Measurements from ENCODE around the gene SGCD.

SGCD gene

DNA sequence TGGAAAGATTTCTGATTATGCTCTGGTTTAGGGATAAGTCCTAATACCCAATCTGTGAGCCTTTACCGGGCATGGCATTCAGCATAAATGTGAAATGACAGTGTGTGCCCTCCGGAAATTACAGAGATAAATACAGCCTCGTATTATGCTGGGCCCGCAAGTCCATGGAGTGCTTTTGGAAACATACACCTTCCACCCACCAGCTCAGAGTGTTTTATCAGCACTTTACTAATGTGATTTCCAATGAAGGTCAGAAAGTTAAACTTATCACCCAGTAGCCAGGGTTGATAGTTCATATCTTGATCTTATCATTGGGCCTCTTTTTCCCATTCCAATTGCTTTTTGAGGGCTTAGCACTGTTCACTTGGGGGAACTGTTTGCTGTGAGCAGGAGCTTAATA, 94.8 kb downstream of the SGCD start:
- TF ChIP-seq, protein P1, sequence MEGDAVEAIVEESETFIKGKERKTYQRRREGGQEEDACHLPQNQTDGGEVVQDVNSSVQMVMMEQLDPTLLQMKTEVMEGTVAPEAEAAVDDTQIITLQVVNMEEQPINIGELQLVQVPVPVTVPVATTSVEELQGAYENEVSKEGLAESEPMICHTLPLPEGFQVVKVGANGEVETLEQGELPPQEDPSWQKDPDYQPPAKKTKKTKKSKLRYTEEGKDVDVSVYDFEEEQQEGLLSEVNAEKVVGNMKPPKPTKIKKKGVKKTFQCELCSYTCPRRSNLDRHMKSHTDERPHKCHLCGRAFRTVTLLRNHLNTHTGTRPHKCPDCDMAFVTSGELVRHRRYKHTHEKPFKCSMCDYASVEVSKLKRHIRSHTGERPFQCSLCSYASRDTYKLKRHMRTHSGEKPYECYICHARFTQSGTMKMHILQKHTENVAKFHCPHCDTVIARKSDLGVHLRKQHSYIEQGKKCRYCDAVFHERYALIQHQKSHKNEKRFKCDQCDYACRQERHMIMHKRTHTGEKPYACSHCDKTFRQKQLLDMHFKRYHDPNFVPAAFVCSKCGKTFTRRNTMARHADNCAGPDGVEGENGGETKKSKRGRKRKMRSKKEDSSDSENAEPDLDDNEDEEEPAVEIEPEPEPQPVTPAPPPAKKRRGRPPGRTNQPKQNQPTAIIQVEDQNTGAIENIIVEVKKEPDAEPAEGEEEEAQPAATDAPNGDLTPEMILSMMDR (IDR thresholded peaks at IDR 0.05; ENCODE audit: insufficient read depth, low read length, missing control alignments), result no peak
- ChIA-PET CTCF (no interaction called here), POLR2A (no interaction called here)
- DNase-seq (ENCODE audit: low read depth, low spot score), result no peak
- no peak overlapping the region for H3K4me3 ChIP-seq (ENCODE audit: low read depth, low read length)

DNA sequence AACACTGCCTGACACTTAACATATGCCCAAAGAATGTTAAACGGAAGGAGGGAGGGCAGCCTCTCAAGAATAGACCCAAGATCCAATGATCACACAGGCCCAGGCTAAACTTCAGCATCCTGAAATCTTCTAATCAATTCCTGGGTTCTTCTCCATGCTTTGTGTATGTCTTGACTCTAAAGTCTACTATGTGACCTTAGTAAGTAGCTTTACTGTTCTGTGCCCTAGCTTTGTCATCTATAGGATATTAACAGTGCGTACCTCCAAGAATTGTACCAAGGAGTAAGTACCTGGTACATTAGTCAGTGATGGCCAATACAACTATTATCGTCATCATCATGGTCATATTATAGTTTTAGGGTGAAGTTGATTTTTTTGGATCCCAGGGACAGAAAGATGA, 96.6 kb downstream of the SGCD start:
- ChIA-PET CTCF (no interaction called here), POLR2A (no interaction called here)
- no peak for DNase-seq (ENCODE audit: low read depth, low spot score)
- H3K4me3 ChIP-seq (ENCODE audit: low read depth, low read length), result no peak overlapping the region
- TF ChIP-seq, protein P1 (IDR thresholded peaks at IDR 0.05; ENCODE audit: insufficient read depth, low read length, missing control alignments), result no peak

DNA sequence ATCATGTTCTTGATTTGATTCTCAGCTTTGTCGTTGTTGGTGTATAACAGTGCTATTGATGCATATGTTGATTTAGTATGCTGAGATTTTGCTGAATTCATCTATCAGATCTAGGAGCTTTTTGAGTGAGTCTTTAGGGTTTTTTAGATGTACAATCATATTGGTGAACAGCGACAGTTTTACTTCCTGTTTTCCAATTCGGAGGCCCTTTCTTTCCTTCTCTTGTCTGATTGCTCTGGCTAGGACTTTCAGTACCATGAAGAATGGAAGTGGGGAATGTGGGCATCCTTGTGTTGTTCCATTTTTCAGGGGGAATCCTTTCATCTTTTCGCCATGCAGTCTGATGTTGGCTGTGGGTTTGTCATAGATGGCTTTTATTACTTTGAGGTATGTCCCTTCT, 100.4 kb downstream of the SGCD start:
- DNase-seq (ENCODE audit: low read depth, low spot score), result no peak
- TF ChIP-seq, protein P1 (IDR thresholded peaks at IDR 0.05; ENCODE audit: insufficient read depth, low read length, missing control alignments), result no peak
- CTCF ChIA-PET, result no interaction called here
- no peak overlapping the region for H3K4me3 ChIP-seq (ENCODE audit: low read depth, low read length)
- POLR2A ChIA-PET, result no interaction called here

DNA sequence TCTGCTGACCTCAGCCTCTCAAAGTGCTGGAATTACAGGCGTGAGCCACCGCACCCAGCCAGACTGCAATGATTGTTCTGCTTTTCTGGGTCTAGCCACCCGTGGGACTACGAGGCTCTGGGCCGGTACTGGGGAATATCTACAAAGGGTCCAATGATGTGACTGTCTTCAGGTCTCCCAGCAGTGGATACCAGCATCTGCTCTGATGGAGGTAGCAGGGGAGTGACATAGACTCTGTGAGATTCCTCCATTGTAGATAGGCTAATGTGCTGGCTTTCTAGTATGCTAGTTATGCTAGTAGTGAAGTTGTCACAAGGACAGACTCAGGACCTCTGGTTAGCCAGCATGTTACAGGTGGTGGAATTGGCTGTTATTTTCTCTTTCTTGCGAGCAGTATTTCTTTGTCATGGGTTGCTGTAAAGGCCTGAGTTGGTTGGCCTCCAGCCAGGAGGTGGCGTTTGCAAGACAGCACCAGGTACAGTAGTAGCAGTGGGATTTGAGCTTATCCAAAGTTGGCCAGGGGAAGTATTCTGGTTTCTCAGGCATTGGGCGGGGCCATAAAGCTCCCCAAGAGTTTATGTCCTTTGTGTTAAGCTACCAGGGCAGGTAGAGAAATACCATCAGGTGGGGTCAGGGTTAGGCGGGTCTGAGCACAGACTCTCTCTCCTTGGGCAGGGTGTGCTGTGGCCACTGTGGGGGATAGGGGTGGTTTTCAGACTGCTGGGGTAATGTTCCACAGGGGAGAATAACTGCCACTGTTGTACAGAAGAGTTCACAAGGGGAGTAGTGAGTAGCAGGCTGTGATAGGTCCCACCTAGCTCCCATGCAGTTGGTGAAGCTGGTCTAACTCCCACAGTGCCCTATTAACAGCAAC, 105.2 kb downstream of the SGCD start:
- H3K4me3 ChIP-seq (ENCODE audit: low read depth, low read length), result no peak overlapping the region
- CTCF ChIA-PET, result no interaction called here
- TF ChIP-seq, protein P1 (IDR thresholded peaks at IDR 0.05; ENCODE audit: insufficient read depth, low read length, missing control alignments), result no peak
- no peak for DNase-seq (ENCODE audit: low read depth, low spot score)
- POLR2A ChIA-PET, result no interaction called here

DNA sequence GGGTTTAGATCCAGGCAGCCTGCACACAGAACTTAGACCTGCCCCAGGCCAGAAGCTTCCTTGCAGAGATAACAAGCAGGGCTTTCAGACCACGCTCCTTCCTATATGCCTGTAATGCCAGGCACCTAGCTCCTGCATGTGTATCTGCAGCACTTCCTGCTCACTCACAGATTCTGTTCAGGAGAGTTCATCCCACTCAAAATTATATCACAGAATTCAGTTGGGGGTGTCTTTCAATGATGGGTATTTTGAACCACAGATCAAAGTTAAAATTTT, 105.8 kb downstream of the SGCD start:
- TF ChIP-seq, protein P1 (IDR thresholded peaks at IDR 0.05; ENCODE audit: insufficient read depth, low read length, missing control alignments), result no peak

DNA sequence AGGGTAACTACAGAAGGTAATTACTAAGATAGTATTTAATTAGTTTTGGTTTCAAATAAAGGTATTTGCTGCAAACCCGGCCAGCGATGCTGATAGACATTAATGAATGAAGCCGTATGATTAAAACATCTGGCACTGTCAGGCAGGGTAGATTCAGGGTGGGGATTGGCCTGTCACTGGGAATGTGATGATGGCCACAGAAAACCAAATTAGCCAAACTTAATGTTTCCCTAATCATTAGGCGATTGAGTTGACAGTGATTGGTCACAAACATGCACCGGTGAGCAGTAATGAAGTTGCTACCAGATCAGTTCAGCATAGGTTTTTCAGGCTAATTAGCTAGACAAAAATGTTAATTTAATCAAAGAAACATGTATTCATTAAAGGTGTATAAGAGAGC, 107.5 kb downstream of the SGCD start:
- ChIA-PET CTCF (no interaction called here), POLR2A (no interaction called here)
- TF ChIP-seq, protein P1 (IDR thresholded peaks at IDR 0.05; ENCODE audit: insufficient read depth, low read length, missing control alignments), result no peak
- H3K4me3 ChIP-seq (ENCODE audit: low read depth, low read length), result no peak overlapping the region
- no peak for DNase-seq (ENCODE audit: low read depth, low spot score)

More for the DNA sequence above, 105.8 kb downstream of the SGCD start:
- CTCF ChIA-PET, result no interaction called here
- H3K4me3 ChIP-seq (ENCODE audit: low read depth, low read length), result no peak overlapping the region
- POLR2A ChIA-PET, result no interaction called here
- DNase-seq (ENCODE audit: low read depth, low spot score), result no peak

Data from AG04449 (cell line).